ENCODE measurements around the gene THEM5. TPM values are rescaled to one million over a fixed set of nuclear protein-coding genes. Genes with fewer than 3 reads are reported as not detected.

THEM5 gene
- total RNA-seq, 1 donor from 2014 or later: not detected

DNA sequence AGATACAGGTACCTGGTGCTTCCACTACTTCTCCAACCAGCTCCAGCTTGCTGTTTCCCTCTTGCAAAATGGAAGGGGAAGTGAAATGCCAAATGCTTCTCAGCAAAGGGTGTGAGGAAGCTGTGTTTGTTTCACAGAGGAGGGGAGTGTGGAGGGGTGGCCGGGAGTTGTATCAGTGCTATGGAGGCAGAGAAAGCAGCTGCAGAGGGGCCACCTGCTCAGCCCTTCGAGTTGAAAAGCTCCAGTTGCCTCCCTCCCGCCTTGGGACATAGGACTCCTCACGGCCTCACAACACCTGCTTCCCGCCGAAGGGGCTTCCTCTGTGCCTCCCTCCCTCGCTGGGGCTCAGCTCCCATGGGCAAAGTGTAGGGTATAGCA, 36.2 kb downstream of the THEM5 start:
- no peak for DNase-seq

DNA sequence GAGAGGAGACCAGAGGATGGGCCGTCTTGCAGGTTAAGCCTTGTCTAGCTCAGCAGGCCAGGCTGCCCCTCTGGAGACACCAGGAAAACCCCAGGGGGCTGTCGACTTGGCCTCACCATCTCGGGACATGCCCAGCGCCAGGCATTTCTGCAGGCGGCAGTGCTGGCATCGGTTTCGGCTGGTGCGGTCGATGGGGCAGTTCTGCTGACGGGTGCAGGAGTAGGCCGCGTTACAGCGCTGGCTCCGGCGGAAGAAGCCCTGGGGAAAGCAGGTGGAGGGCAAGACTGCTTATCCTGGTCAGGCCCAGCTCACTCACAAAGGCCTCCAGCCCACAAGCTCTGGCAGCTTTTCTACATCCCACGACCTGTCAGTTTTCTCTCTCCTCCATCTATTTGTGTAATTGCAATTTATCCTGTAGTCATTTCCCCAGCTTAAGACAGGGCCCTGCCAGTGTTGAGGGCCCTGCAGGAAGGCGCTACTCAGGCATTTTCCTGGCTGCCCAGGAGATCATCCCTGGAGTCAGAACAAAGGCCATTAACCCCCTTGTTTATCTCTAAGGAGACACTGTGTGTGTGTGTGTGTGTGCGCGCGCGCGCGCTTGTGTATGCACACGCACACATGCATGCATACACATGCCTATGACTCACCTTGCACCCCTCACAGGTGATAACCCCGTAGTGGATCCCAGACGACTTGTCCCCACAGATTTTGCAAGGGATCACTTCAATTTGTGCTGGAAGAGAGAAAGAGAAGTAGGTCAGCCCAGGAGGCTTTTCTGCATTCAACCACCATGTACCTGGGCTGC, 36.8 kb downstream of the THEM5 start:
- no peak for DNase-seq

DNA sequence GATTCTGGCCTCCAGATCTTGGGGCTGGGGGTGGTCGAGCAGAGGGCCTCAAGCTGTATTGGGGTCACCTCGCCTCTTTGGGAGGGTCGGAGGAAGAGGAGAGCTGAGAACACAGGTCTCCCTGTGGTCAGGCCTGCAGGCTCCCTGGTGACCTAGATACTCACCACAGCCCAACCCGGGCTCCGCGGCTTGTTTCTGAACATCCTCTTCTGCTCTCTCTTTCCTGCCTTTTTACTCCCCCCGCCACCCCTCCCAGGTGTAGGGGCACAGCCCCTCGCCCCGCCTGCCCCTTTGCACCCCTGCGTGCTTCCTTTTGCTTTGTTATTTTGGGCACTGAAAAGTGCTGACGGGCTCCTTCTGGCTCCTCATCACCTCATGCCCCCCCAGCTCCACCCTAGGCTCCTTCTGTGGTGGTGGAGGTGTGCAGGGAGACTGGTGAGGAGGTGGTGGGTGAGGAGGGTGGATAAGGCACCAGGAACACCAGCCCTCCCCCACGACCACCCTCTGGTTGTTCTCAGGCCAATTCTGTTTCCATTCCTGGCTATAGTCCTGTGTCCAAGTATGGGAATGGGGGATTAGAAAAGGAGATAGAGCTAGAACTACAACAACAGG, 37.7 kb downstream of the THEM5 start:
- DNase-seq: no peak

DNA sequence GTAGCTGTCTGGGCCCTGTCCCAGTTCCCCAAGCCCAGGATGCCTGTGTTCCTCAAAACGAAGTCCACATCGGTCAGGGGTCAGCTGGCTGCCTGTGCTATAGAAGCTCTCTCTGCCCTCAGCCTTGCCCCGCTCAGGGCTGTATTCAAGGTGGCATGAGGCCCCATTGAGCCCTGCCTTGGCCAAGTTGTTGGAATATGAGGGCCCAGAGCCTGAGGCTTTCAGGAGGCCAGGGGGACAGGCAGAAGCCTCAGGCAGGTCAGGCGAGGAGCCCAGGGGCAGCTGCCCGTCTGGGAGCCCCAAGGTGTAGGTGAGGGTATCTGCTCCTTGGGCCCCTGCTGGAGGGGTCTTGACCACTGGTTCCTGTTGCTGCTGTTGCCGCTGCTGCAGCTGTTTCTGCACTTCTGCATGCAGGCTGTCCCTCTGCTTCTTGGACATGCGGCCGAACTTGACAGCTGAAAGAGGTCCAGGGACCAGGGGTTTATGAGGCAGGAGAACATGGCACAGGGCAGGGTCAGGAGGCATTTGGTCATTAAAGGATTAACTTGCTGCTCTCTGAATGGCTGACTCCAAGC, 38.5 kb downstream of the THEM5 start:
- DNase-seq: no peak

DNA sequence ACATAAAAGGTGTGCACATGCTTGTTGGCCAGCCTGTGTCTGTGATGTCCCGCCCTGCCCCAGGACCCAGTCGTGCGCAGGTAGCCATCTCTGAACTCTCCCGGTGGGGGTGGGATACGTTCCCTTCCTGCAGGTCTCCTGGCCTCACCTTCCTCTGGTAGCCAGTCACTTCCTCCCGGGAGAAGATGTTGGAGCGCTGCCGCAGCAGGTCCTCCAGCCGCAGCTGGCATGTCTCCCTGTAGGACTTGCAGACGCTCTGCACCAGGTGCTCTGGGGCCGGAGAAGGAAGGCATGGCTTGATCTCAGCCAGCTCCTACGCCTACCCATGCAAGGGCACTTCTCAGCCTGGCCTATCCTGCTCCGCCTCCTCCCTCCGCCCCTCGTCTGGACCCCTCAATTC, 39.1 kb downstream of the THEM5 start:
- DNase-seq: no peak

DNA sequence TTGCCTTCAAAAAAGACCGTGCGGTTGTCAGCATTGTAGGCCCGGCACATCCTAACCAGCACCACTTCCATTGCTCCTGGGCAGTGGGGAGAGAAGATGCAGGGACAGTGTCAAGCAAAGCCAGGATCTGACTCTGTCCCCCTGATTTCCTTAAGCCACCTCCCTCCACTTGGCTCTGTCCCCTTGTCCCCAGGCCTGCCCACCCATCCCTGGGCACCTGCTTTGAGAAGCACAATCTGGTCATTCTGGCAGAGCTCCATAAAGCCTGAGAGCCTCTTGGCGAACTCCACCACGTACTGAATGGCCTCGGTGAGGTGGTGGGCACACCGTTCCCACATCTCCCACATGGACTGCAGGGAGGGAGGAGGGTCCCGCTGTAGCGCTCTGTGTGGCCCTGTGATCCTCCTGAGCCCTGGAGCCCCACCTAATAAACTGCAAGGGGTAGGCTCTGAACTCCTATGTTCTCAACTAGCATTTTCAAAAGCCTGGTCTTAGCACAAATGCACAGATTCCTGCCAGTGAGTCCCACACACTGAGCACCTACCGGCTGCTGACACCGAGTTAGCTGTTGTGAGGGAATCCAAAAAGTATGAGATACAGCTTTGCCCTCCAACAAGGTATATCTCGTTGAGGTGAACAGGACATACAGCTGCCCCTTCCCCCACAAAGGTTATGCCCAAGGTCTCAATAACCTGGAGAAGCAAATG, 40.1 kb downstream of the THEM5 start:
- DNase-seq: no peak

DNA sequence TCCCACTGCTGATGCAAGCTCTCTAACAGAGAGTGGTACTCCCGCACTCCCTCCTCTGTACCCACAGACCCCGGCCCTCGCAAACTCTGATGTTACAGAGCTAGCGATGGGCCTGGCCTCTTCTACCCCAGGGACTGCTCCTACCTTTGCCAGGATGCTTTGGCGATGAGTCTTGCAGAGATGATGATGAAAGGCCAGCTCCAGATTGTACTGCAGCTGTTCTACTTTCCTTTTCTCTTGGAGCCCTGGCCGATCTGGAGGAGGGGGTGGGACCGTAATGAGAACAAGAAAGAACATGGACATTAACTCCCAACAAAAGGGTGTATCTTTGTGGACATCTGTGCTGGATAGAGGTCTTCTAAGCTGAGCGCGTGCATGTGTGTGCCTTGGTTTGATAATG, 42.3 kb downstream of the THEM5 start:
- DNase-seq: no peak

DNA sequence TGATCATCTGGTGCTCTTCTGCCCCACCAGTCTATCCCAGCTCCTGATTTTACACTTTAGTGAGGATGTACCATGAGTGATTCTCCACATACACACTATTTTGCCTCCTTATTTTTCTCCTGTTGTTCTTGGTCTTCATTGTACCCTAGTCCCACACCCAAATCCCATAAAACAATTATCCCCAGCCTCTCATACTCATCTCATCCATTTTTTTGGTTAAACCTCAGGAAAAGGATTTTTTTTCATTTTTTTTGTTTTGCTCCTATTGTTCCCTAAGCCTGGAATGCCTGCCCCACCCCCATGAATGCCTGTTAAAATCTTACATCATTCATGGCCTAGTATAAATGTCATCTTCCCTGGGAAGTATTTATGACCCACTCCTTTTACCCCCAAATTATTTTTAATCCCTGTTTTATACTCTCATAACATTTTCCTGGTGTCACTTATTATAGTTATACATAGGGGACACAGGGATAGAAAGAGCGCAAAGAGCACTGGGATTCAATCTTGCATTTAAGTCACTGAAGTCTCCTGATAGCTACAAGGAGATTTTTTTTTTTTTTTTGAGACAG, 43.4 kb downstream of the THEM5 start:
- no peak for DNase-seq

DNA sequence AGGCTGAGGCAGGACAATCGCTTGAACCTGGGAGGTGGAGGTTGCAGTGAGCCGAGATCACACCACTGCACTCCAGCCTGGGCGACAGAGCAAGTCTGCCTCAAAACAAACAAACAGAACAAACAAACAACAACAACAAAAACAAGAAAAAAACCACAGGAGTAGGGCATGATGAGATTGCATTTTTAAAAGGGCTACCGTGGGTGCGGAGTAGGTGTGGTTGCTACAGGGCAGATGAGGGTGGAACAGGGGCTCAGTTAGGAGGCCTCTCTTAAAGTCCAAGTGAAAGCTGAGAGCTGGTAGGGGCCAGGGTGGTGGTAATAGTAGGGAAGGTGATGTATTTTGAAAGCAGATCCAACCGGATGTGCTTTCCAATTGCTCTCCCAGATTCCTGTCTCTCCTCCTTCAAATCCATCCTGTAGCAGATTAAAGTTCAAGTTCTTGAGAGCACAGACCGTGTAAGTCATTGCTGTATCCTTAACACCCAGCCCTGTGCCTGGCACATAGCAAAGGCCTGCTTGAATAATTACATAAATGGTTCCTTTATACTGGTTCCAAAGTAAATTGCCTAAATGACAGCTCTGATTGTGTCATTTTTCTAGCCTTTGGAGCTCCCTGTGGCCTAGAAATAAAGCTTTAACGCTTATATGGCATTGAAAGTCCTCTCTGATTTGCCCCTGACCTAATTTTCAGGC, 44.1 kb downstream of the THEM5 start:
- DNase-seq: no peak

DNA sequence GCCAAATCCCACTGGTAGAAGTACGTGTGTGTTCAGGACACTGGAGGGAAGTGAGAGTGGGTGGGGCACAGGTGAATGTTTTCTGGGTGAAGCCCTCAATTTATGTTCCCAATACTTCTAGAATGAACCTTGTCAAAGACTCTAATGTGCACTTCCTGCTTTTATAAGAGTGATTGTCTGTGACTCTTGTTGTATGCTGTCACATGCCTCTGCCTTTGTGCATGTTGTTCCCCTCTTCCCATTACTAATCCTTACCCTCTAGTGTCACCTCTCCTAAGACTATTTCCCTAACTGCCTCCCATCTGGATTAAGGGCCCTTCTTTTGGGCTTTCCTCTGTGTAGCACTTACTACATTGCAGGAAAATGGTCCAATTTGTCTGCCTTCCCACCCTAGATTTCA, 45.7 kb downstream of the THEM5 start:
- DNase-seq: no peak

DNA sequence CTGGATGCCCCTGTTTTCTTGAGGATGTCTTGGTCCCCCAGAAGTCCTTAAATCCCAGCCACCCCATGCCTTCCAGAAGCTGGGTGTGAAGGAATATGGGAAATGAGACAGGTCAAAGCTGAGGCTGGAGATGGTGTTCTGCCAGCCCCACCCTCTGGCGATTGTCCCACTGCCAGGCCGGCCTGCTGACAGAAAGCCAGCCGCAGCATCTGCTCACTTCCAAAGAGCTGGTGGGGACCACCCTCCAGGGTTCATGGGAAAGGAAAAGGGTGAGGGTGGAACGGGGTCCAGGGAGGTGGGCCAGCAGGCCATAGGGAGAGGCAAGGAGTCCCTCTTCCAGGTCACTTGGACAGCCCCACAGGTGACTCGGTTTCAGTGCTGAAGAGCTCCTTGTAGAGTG, 46.4 kb downstream of the THEM5 start:
- DNase-seq: no peak

DNA sequence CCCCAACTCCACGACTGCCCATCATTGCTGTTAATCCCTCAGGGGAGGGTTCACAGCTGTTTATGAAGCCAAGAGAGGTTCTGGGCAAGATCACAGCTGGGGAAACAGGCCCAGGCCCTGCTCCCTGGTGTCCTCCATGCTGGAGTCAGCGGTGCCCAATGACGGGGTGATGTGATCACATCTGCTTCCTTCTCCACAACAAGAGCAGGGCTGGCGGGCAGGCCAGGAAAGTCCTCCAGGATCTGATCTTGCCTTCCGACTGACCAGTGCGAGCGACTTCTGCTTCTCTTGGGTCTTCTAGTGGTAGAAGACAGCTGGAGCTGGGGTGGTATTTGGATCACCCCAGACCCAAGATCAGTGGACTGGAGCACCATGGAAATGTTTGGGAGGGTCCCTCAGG, 47.3 kb downstream of the THEM5 start:
- DNase-seq: no peak

DNA sequence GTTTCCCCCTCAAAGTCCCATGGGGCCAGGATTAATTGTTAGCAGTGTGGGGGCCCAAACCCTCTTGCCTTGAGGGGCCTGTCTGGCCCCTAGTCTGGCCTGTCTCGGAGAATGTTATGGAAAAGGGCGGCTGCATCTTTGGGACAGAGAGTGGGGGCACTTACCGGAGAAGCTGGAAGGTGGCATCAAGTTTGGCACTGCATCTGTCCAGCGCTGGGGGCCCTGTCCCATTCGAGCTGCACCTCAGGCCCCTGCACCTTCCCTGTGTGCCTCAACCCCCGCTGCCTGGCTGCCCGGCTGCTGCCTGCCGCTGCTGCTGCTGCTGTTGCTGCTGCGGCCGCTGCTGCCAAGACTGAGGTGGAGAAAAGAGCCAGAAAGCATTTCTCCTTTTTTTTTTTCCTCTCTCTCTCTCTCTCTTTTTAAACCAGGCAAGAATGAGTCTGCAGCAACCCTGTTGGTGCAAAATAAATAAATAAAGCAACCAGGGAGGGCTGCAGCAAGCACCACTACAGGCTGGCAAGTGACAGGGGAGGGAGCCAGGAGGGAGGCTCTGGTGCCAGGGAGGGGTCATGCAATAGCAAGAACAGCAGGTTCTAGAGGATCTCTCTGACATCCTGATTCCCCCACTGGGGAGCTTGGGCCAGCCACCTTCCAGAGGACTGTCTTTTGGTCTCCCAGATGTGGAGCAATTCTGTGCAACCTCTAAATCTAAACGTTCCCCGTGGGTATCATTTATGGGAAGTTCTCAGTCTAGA, 48.3 kb downstream of the THEM5 start, which contains the start of gene LINGO4:
TSS of gene LINGO4 (minus strand) at position 354 of the 755 bp plus-strand sequence. CDS start 2,715 bp downstream, outside the sequence.
- no peak for DNase-seq

DNA sequence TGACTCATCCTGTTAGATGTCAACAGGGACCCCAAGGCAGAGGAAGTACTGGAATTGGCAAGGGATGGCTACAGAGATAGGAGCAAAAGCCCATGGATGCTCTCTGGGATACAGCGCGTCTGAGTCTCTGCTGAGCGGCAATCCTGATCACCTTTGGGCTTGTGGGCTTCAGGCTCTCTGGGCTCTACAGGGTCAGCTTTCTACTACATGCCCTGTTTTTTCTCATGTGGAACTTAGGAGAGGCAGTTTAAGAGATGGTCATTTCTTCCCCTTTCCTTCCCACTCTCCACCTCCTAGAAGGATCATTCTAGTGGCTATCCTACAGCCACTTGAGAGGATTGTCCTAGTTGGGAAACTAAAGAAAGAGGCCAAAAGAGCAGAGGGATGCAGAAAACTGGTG, 49.6 kb downstream of the THEM5 start:
- DNase-seq: no peak

DNA sequence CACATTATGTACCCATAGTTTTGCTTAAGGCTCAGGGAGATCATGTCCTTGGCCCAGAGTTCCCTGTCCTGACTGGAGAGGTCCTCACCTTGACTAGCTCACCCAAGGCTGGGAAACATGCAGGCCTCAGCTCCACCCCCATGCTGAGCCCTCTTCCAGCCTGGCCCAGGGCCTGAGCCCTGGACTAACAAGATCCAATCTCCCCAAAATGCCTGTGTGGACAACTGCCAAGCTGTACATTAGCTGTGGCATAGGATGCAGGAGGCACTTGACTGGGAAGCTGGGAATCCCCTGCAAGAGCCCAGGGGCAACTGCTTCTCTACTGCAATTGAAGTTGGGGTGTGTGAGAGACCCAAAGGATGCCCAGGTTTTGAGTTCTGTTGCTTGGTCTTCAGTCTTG, 50.3 kb downstream of the THEM5 start:
- DNase-seq: no peak

DNA sequence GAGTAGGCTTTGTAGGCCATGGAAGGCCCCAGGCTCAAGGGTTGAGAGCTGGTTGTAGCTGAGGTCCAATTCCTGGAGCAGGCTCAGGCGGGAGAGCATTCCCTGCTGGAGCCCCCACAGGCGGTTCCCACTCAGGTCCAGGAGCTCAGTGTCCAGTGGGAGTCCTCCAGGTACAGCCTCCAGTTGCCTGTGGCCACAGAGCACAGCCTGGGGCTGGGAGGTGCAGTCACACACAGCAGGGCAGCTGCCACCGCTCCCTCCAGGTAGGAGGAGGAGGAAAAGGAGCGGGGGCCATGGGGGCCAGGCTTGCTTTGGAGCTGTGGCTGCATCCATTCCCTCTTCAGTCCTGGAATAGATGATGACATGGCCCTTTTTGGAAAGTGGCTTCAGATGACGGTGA, 51.1 kb downstream of the THEM5 start:
- DNase-seq: no peak

DNA sequence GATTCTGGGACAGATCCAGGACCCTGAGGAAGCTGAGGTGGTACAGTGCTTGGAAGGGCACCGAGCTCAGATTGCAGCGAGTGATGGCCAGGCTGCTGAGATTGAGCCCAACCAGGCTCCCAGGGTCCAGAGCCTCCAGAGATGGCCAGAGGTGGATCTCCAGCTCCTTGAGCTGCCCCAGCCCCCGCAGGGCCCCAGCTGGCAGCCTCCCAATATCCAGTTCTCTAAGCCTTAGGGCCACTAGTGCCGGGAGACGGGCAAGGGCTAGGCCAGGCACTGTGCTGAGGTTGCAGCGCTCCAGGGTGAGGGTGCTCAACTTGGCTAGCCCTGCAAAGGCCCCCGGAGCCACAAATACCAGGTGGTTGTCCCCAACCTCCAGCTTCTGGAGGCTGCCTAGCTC, 51.7 kb downstream of the THEM5 start:
- DNase-seq: no peak

DNA sequence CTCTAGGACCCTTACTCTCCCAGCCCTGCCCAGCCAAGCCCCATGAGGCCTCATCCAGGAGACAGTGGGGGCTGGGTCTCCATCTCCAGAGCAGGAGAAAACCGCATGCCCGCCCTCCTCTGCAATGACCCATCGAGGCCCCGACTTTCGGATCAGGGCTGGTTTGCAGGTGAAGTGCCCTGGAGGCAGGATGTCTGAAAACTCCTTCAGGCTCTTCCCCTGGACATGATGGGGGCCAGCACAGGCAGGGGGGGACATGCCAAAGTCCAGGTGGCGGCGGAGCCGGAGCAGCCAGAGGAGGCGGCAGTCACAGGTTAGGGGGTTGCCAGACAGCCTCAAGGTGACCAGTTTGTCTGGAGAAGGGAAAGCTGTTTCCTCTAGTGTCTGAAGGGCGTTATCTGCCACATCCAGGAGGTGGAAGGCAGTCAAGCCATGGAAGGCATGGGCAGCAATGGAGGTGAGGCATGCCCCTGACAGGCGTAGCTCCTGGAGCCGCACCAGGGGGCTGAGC, 52.1 kb downstream of the THEM5 start:
- no peak for DNase-seq

DNA sequence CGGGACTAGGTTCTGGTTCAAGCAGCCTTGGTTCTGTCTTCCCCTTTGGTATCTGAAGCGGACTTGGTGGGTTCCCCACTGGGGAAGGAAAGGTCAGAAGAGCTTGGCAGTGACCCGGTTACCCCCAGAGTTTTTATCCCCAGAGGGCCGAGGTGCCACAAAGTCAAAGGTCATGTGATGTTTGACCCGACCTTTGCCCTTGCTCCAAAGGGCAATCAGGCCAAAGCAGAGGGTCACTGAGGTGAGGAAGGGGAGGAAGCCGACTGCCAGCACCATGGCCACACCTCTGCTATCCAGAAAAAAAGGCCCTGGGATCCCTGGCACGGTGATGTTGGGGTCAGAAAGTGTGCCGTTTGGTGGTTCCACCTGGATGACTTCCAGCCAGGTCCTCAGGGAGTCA, 52.7 kb downstream of the THEM5 start:
- no peak for DNase-seq

DNA sequence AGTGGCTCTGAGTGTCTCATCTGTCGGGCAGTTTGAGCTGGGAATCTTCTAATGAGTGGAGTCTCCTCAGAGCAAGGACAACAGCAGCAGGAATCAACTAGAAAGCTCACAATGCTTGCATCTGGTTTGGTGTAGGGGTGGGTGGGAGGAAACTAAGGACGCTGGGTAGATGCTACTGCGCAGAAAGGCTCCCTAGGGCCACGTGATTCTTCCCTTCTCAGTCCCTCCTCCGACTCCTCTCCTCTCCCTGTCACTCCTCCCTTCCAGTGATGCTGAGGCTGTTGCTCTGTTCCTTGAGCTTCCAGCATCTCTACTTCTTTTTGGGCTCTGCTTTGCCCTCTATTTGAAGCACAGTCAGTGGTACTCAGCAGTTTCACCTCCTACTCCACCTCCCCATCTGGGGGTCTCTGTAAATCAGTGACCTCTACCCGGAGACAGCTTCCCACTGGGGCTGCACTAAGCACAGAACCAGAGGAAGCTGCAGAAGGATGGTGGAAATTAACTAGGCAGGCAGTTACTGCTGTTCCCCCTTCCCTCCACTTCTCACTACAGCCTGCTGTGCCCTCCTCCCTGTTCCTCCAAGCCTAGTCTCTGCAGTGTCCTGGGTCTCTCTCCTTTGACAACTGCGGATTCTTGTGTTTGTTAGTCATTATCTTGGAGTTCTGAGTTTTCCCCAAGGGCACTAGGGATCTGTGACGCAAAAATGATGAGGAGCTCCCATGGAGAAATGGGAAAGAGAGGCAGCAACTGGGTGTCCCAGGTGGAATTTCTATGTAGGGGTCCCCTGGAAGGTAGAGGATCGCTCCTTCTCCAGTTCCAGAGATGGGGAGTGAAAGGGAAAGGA, 54.1 kb downstream of the THEM5 start:
- DNase-seq: no peak

Data from occipital lobe (tissue), 2 donors.